PC-3 (cell line): ENCODE results near the gene HOXA10. TPM values are rescaled to one million over a fixed set of nuclear protein-coding genes. Genes with fewer than 3 reads are reported as not detected.

Source experiments
- ATAC-seq: fragments of 200-7000 bp; cut with Tn5 transposase; 2 replicates; pipeline ENCODE4 v1.9.1; 2020; ENCODE audit warnings: mild to moderate bottlenecking, moderate library complexity
- BruUV-seq: library from RNA; stranded (reverse); fragments of 400-500 nt; replicated peaks from 2 replicates; lab custom pipeline; 2021; lab: Mats Ljungman, UMichigan
- CTCF ChIA-PET: fragments of 300-600 bp; sonication (Branson Sonifier 250); formaldehyde crosslinking; loops from one replicate; lab custom pipeline; 2022; ENCODE audit warnings: antibody characterized with exemption; lab: Charles Lee
- POLR2A ChIA-PET: fragments of 300-600 bp; sonication (Branson Sonifier 250); formaldehyde crosslinking; loops from one replicate; lab custom pipeline; 2022; ENCODE audit warnings: antibody characterized with exemption; ENCODE audit not compliant: unreplicated experiment; lab: Charles Lee
- DNase-seq: peaks from one replicate; pipeline ENCODE4 v3.0.0-alpha.2; 2015
- H2AFZ ChIP-seq: fragments of 300-600 bp; sonication (generic); 2 replicates; pipeline ENCODE4 v1.6.0; 2016; ENCODE audit warnings: antibody characterized with exemption, low read length
- H3F3A ChIP-seq: fragments of 300-600 bp; sonication (generic); one replicate; pipeline ENCODE4 v1.6.0; 2017; ENCODE audit warnings: antibody characterized with exemption, low read length, control low read depth, mild to moderate bottlenecking; ENCODE audit not compliant: unreplicated experiment
- H3K27ac ChIP-seq: fragments of 300-600 bp; sonication (generic); 2 replicates; pipeline ENCODE4 v1.5.1; 2016; ENCODE audit warnings: mild to moderate bottlenecking, low read length
- H3K27me3 ChIP-seq: fragments of 300-600 bp; sonication (generic); 2 replicates; pipeline ENCODE4 v1.6.1; 2016; ENCODE audit warnings: low read length, mixed read lengths
- H3K36me3 ChIP-seq: fragments of 300-600 bp; sonication (generic); 2 replicates; pipeline ENCODE4 v1.6.1; 2016; ENCODE audit warnings: low read depth, mixed run types, low read length, mixed read lengths
- H3K4me1 ChIP-seq: fragments of 300-600 bp; sonication (generic); 2 replicates; pipeline ENCODE4 v1.5.1; 2016; ENCODE audit warnings: low read length; ENCODE audit not compliant: insufficient read depth
- H3K4me2 ChIP-seq: fragments of 300-600 bp; sonication (generic); 2 replicates; pipeline ENCODE4 v1.6.0; 2016; ENCODE audit warnings: low read length
- H3K4me3 ChIP-seq: fragments of 300-600 bp; sonication (generic); 2 replicates; pipeline ENCODE4 v1.5.1; 2016; ENCODE audit warnings: mild to moderate bottlenecking, low read length, mixed read lengths
- H3K79me2 ChIP-seq: fragments of 300-600 bp; sonication (generic); 2 replicates; pipeline ENCODE4 v1.6.1; 2017; ENCODE audit warnings: low read length, mixed read lengths
- H3K9ac ChIP-seq: fragments of 300-600 bp; sonication (generic); 2 replicates; pipeline ENCODE4 v1.6.0; 2016; ENCODE audit warnings: mild to moderate bottlenecking, low read length
- H3K9me2 ChIP-seq: fragments of 300-600 bp; sonication (generic); replicated peaks from 2 replicates; pipeline ENCODE4 v1.6.1; 2016; ENCODE audit warnings: mixed run types, low read length, mixed read lengths
- H3K9me3 ChIP-seq: fragments of 300-600 bp; sonication (generic); 2 replicates; pipeline ENCODE4 v1.6.1; 2016; ENCODE audit warnings: low read length, mixed read lengths
- H4K20me1 ChIP-seq: fragments of 300-600 bp; sonication (generic); 2 replicates; pipeline ENCODE4 v1.6.1; 2016; ENCODE audit warnings: low read length, mixed read lengths
- EZH2 ChIP-seq: fragments of 300-600 bp; sonication (generic); IDR thresholded peaks from one replicate; pipeline ENCODE4 v1.6.1; 2017; ENCODE audit warnings: antibody characterized with exemption, mild to moderate bottlenecking, low read length; ENCODE audit not compliant: unreplicated experiment
- EZH2phosphoT487 ChIP-seq: fragments of 300-600 bp; sonication (generic); IDR thresholded peaks from 2 replicates; pipeline ENCODE4 v1.6.1; 2018; ENCODE audit warnings: mild to moderate bottlenecking, antibody characterized with exemption, low read length, borderline replicate concordance
- intact Hi-C: fragments of 100-400 bp; cut with micrococcal nuclease; formaldehyde crosslinking; loops from 2 replicates; pipeline ENCODE4 v1.9.0; 2023
- total RNA-seq: library from RNA; depleted of rRNA; stranded (reverse); fragments of >200 nt; gene quantifications from 2 replicates; pipeline ENCODE4 v1.2.3, GENCODE V29; 2014
- TF ChIP-seq, protein P1 (sequence below): fragments of 300-600 bp; sonication (generic); conservative IDR thresholded peaks from 2 replicates; pipeline ENCODE4 v1.5.1; 2017; ENCODE audit warnings: antibody characterized with exemption, low read depth, mild to moderate bottlenecking, low read length

Gene HOXA10
- total RNA-seq, 1 experiment from 2014 or later: 46.1 TPM

DNA sequence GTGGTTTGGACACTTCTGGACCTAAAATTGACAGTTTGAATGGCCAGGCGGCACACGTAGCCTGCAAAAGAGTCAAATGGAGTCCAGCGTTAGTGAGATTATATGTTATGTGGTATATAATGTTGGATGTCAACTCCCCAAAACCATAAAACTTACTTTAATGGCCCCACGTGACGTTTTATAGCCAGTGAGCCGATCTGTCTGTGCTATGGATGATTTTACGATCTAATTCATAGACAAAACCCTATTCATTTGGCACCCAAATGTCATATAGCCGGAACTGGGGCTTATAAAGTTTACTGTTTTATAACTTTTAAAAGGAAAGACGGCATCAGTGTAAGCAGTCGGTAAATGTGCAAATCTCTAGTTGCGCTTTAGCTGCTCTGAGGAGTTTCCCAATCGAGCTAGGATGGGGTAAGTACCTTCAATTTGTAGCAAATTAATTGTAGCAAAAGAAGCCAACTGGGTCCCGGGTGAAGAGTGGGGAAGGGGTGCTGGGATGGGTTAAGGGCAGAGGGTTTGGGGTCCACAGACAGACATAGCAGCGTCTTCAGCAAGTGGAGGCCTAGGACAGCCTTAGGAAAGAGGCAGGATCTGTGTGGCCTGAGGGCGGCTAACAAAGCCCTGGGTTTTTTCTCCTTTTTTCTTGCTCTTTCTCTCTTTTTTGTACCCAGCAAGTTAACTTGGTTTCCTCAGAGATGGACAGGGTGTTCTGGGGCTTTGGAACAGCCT is 33.8 kb downstream of the HOXA10 start:
- Histone ChIP-seq H3K9me2 (no peaks in the 10 kb centered on the region), H3F3A (no peaks in the 10 kb centered on the region), H3K36me3 (peaks cover 10% of the 10 kb centered on the region; the same call in 1 of the 2 replicates), H4K20me1 (no peaks in the 10 kb centered on the region), H3K9me3 (no peaks in the 10 kb centered on the region), H3K4me2 (no peak overlapping the region), H3K4me1 (peaks cover 13% of the 10 kb centered on the region), H3K4me3 (no peak overlapping the region), H2AFZ (no peak overlapping the region), H3K27me3 (no peaks in the 10 kb centered on the region), H3K9ac (no peak overlapping the region), H3K79me2 (no peaks in the 10 kb centered on the region), H3K27ac (no peak overlapping the region)
- ATAC-seq: no peak
- no TSS peak for BruUV-seq
- TF ChIP-seq EZH2 (no peak), EZH2phosphoT487 (no peak)
- TF ChIP-seq, protein P1, sequence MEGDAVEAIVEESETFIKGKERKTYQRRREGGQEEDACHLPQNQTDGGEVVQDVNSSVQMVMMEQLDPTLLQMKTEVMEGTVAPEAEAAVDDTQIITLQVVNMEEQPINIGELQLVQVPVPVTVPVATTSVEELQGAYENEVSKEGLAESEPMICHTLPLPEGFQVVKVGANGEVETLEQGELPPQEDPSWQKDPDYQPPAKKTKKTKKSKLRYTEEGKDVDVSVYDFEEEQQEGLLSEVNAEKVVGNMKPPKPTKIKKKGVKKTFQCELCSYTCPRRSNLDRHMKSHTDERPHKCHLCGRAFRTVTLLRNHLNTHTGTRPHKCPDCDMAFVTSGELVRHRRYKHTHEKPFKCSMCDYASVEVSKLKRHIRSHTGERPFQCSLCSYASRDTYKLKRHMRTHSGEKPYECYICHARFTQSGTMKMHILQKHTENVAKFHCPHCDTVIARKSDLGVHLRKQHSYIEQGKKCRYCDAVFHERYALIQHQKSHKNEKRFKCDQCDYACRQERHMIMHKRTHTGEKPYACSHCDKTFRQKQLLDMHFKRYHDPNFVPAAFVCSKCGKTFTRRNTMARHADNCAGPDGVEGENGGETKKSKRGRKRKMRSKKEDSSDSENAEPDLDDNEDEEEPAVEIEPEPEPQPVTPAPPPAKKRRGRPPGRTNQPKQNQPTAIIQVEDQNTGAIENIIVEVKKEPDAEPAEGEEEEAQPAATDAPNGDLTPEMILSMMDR: no peak
- ChIA-PET POLR2A (no interaction called here), CTCF (no interaction called here)
- intact Hi-C loops: no loop called here
- no peak for DNase-seq

GRCh38 chr7:27139334-27140125 is 34.6 kb downstream of the HOXA10 start:
- Histone ChIP-seq H3K4me1 (peaks cover 20% of the 10 kb centered on the region), H3K4me3 (no peak overlapping the region), H3K79me2 (no peaks in the 10 kb centered on the region), H4K20me1 (no peaks in the 10 kb centered on the region), H3K9ac (no peak overlapping the region), H2AFZ (no peak overlapping the region), H3K36me3 (peaks cover 6% of the 10 kb centered on the region; the same call in 1 of the 2 replicates), H3K4me2 (no peak overlapping the region), H3K27ac (no peak overlapping the region), H3K9me3 (no peaks in the 10 kb centered on the region), H3F3A (no peaks in the 10 kb centered on the region), H3K9me2 (no peaks in the 10 kb centered on the region), H3K27me3 (no peaks in the 10 kb centered on the region)
- DNase-seq (no peak), ATAC-seq (no peak)
- ChIA-PET POLR2A (no interaction called here), CTCF (no interaction called here)
- no TSS peak for BruUV-seq
- intact Hi-C loops: no loop called here
- TF ChIP-seq EZH2phosphoT487 (no peak), EZH2 (no peak)
- TF ChIP-seq, protein P1: no peak
